Skeletal muscle cell (primary cell): ENCODE measurements around the gene ENPP1.
A peak's percentile ranks its signal among the peaks of the same experiment; 100 is the strongest.

Experiments used
- DNase-seq: peaks from one replicate; pipeline ENCODE4 v3.0.0-alpha.2; 2010; ENCODE audit warnings: low read depth
- H3K4me3 ChIP-seq: 2 replicates; pipeline ENCODE4 v1.5.1; 2011; ENCODE audit warnings: low read depth, mild to moderate bottlenecking, control low read depth, low read length, moderate library complexity

The ENPP1 gene

DNA sequence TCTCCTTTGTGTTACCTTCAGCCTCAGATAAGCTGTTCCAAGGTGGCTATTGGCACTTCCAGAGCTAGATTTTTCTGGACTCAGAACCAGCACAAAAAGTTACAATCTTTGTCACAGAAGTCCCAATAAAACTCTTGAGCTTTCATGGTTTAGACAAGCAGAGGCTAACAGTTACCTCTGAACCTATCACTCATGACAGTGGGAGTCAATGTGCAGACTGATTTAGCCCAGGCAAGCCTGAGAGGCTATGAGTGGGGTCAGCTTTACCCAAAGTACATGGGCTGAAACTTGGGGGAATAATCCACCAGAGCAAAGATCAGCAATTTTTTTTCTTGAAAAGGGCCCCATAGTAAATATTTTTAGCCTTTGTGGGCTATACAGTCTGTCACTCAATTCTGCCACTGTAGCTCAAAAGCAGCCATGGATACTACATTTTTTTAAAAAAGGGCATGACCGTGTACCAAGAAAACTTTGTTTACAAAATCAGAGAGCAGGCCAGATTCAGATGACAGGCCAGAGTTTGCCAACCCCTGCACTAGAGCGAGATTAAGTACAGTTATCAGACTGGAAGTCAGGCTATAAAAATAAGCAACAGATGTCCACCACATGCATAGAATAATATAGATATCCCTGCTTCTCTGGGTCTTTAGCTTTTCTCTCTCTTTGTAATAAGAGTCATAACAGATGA, 123.4 kb downstream of the ENPP1 start:
- H3K4me3 ChIP-seq, result no peak overlapping the region
- no peak for DNase-seq

DNA sequence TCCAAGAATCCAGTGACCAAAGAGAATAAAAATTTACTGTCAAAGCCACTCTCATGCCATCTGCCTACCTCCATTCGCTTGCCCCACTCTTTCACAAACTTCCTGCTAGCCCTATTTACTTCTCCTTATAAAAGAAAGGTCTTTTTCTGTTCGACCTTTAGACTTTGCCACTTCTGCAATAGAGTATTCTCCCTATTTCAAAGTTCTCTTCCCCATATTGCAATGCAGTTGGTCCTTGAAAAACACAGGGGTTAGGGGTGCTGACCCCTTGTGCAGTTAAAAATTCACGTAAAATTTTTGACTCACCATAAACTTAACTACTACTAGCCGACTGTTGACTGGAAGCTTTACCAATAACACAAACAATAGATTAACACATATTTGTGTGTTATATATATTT, 128.3 kb downstream of the ENPP1 start:
- DNase-seq, result no peak
- no peak overlapping the region for H3K4me3 ChIP-seq

DNA sequence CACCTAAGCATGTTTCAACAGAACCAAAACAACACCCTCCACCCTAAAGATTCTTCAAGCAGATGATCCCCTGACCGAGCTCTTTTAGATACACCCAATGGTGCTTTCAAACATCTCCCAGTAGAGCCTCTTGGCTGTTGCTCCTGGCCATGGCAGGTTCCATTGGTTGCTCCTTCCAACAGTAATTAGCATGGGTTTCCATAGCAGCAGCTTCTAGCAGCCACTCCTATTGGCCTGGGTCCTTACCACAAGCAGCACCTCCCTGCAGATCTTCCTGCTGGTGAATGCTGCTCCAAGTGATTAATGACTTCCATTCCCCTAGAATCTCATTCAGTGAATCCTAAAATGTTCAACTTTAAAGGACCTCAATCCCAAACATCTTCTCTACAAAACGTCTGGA, 129.4 kb downstream of the ENPP1 start:
- no peak overlapping the region for H3K4me3 ChIP-seq
- no peak for DNase-seq

DNA sequence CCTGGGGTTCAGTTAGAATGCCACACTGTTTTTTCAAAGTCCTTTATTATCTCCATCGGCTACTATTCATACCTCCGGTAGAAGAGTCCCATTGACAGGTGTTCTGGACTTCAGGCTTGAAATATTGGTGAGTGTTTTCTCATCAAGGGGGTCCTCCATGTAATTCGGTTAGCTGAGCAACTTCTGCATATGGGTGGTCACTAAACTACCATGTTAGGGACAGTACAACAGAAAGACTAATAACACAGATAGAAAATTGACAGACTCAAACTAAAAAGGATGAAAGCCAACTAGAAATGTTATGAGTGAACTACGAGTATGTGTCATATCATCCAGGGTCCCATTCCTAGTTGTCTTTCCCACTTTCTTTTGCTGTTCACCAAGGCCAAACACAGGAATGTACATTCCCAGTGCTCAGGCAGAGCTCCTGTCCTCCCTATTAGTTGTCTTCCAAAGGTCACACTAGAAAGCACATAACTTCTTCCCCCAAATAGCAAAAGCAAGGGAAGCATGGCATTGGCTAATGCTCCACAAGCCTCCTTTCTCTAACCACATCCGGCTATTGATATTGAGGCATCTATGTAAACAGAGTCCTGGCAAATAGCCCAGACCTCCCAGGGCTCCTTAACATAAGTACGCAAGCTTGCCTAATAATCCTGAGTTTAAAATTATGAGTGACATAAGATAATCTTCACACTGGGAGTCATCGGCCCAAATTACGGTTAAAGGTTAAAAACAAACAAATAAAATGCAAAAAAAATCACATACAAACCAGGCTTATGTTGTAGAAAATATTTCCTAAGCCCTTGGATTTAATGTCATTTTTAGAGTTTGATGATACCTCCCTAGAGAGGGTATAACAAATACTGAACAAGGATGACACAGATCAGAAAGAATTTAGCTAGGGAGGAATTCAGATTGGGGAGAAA, 130.1 kb downstream of the ENPP1 start:
- H3K4me3 ChIP-seq, result no peak overlapping the region
- DNase-seq, result peak; percentile 92
